DMS79 (cell line): ENCODE results near the gene PAX8.

Experiments used
- DNase-seq: peaks from one replicate; lab custom pipeline; 2025; lab: John Stamatoyannopoulos, UW

PAX8 gene

DNA sequence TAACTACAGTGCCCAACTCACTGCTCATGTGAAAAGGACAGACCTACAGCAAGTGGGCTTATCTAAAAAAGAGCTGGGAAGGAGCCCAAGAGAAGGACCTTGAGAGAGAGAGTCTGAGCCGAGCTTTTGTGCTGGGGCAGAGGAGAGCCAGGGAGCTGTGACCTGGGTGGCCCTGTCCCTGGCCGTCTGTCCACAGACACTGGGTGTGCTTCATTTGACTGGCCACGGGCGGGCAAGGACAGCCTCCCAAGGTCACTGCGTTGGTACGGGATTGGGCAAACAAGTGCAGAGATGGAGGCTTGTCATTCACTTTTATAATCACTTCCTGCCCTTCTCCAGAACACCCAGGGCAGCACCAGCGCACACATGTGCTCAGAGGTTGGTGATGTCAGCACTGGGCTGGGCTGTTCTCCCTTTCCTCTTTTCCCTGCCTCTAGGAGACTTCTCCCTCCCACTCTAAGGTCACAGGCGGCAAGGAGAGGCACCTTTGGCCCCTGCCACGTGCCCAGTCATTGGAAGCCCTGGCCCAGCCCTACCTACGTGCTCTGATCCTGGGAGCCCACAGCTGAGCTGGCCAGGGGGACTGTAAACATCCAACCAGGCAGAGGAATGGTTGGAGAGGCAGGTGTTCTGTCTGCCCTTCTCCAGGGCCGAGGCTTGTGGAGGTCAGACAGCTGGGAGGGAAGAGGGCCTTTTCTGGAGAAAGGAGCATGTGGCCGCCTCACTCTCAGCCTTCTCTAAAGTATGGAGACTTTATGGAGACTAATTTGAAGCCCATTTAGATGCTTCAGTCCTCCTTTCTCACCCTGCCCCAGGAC, 111.4 kb downstream of the PAX8 start:
- no peak for DNase-seq

DNA sequence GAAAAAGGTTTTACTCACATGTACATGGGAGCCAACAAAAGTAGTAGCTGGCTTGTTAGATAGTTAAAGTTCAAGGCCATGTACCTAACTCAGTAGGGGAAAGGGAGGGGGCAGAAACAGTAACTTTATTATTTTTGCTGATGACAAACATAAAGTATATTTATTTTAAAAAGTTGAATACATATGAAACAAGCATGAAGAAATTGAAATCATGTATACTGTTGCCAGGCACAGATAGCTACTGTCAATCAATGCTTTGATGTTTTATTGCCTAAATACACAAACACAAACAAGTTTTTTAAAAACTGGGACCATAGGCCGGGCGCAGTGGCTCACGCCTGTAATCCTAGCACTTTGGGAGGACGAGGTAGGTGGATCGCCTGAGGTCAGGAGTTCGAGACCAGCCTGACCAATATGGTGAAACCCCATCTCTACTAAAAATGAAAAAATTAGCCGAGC, 112.5 kb downstream of the PAX8 start:
- no peak for DNase-seq
